Measurements from ENCODE around the gene APBB1. TPM values are rescaled to one million over a fixed set of nuclear protein-coding genes. Genes with fewer than 3 reads are reported as not detected.

The APBB1 gene
- total and polyA plus RNA-seq, 2 experiments from 2014 or later, result 43.1 to 46.2 TPM

- peaks cover 5% of the 10 kb centered on the region; the same call in 1 of the 2 replicates for H3K79me2 ChIP-seq (ENCODE audit: insufficient read depth)
- TF ChIP-seq EZH2 (IDR thresholded peaks at IDR 0.05; ENCODE audit: insufficient read depth, poor library complexity, severe bottlenecking) (no peak), EZH2phosphoT487 (IDR thresholded peaks at IDR 0.05; ENCODE audit: insufficient read depth, low read depth) (no peak)
- H3F3A ChIP-seq (ENCODE audit: insufficient read depth), result peaks cover 27% of the 10 kb centered on the region
- peak overlapping the region; percentile 54 for H3K4me2 ChIP-seq (ENCODE audit: unreplicated experiment)
- H2AFZ ChIP-seq, result peak overlapping the region; percentile 58
- DNase-seq, result peak; percentile 36
- 65% methylated on average over 12 of the region's 12 CpGs for WGBS, 2 experiments (ENCODE audit: low coverage in 1 of 2, low lambda C conversion rate in 2 of 2, missing lambda C conversion rate in 2 of 2)
- 0 out of 2 replicates have a peak overlapping the region, but pooled peaks have one; percentile 9 for H3K27ac ChIP-seq
- no peaks in the 10 kb centered on the region for H3K9me3 ChIP-seq (ENCODE audit: low read depth)
- H3K36me3 ChIP-seq (ENCODE audit: low read depth), result no peaks in the 10 kb centered on the region
- no peak overlapping the region for H3K4me3 ChIP-seq
- peaks cover 12% of the 10 kb centered on the region for H3K4me1 ChIP-seq (ENCODE audit: insufficient read depth)
- no peaks in the 10 kb centered on the region for H3K27me3 ChIP-seq (replicated peaks; ENCODE audit: insufficient read depth)
- H4K20me1 ChIP-seq (ENCODE audit: insufficient read depth), result no peaks in the 10 kb centered on the region
- no peaks in the 10 kb centered on the region for H3K9me2 ChIP-seq (ENCODE audit: insufficient read depth)
- H3K9ac ChIP-seq, result no peak overlapping the region
- in situ Hi-C loops (cut with MboI), result loop anchor here (10.0 kb wide), 1 partner anchor 57 kb away; the partner anchor contains the start of gene HPX
Observed at GRCh38 chr11:6387811-6388599, 30.9 kb downstream of the APBB1 start.

- Histone ChIP-seq H3K79me2 (ENCODE audit: insufficient read depth) (no peaks in the 10 kb centered on the region), H3F3A (ENCODE audit: insufficient read depth) (peaks cover 27% of the 10 kb centered on the region), H3K27me3 (replicated peaks; ENCODE audit: insufficient read depth) (no peaks in the 10 kb centered on the region), H3K9me3 (ENCODE audit: low read depth) (no peaks in the 10 kb centered on the region), H3K4me3 (no peak overlapping the region), H3K9me2 (ENCODE audit: insufficient read depth) (no peaks in the 10 kb centered on the region), H3K4me1 (ENCODE audit: insufficient read depth) (peaks cover 12% of the 10 kb centered on the region), H3K27ac (no peak overlapping the region), H3K9ac (no peak overlapping the region), H3K36me3 (ENCODE audit: low read depth) (no peaks in the 10 kb centered on the region), H4K20me1 (ENCODE audit: insufficient read depth) (no peaks in the 10 kb centered on the region), H3K4me2 (ENCODE audit: unreplicated experiment) (no peak overlapping the region), H2AFZ (no peak overlapping the region)
- DNase-seq, result no peak
- no peak for TF ChIP-seq EZH2 (IDR thresholded peaks at IDR 0.05; ENCODE audit: insufficient read depth, poor library complexity, severe bottlenecking)
- no peak for TF ChIP-seq EZH2phosphoT487 (IDR thresholded peaks at IDR 0.05; ENCODE audit: insufficient read depth, low read depth)
- 86 to 96% methylated on average over 7 of the region's 7 CpGs for WGBS, 2 experiments (ENCODE audit: low coverage in 1 of 2, low lambda C conversion rate in 2 of 2, missing lambda C conversion rate in 2 of 2)
- in situ Hi-C loops (cut with MboI), result loop anchor here (10.0 kb wide), 1 partner anchor 60 kb away; the partner anchor contains the start of gene HPX
Observed at GRCh38 chr11:6385046-6385777, 33.7 kb downstream of the APBB1 start.

- Histone ChIP-seq H3K36me3 (ENCODE audit: low read depth) (no peaks in the 10 kb centered on the region), H3F3A (ENCODE audit: insufficient read depth) (no peaks in the 10 kb centered on the region), H3K79me2 (ENCODE audit: insufficient read depth) (no peaks in the 10 kb centered on the region), H3K9ac (no peak overlapping the region), H3K4me1 (ENCODE audit: insufficient read depth) (no peaks in the 10 kb centered on the region), H3K27ac (no peak overlapping the region), H3K9me3 (ENCODE audit: low read depth) (no peaks in the 10 kb centered on the region), H3K4me3 (no peak overlapping the region), H3K27me3 (replicated peaks; ENCODE audit: insufficient read depth) (no peaks in the 10 kb centered on the region), H3K4me2 (ENCODE audit: unreplicated experiment) (no peak overlapping the region), H4K20me1 (ENCODE audit: insufficient read depth) (no peaks in the 10 kb centered on the region), H3K9me2 (ENCODE audit: insufficient read depth) (no peaks in the 10 kb centered on the region), H2AFZ (no peak overlapping the region)
- WGBS, 2 experiments (ENCODE audit: low coverage in 1 of 2, low lambda C conversion rate in 2 of 2, missing lambda C conversion rate in 2 of 2), result 63 to 66% methylated on average over 5 of the region's 5 CpGs
- in situ Hi-C loops (cut with MboI), result no loop called here
- DNase-seq, result no peak
- no peak for TF ChIP-seq EZH2phosphoT487 (IDR thresholded peaks at IDR 0.05; ENCODE audit: insufficient read depth, low read depth)
- TF ChIP-seq EZH2 (IDR thresholded peaks at IDR 0.05; ENCODE audit: insufficient read depth, poor library complexity, severe bottlenecking), result no peak
Observed at GRCh38 chr11:6378640-6378989, 40.3 kb downstream of the APBB1 start.

DNA sequence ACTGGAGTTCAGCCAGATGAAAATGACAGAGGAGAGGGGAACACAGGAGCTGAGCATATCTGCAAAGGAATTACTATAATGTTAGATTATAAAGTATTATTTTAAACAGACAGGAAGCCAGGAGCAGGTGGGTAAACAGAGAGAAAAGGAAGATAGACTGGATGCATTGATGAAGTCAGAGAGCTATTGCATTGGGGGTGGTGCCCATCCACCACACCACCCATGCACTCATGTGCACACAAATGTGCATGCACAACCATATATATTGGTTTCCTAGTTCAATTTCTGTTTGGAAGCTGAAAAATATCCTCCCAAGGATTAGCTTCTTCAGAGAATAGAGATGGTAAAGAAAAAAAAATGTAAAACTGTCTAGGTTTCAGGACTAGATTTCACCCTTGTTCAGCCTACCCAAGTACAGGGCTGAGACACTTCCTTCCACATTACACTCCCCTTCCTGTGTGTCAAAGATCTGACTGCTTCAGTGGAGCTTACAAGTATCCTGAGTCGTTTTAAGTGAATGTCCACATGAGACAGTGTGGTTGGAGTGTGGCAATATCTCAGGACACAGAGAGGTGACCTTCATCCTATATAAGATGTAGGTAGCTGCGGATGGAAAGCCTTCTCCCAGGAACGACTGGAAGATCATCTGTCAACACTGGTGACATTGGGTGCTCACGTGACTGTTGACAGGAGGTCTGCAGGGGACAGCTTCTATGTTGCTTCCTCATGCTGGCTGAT is 40.8 kb downstream of the APBB1 start:
- H3K9me3 ChIP-seq (ENCODE audit: low read depth), result no peaks in the 10 kb centered on the region
- H2AFZ ChIP-seq, result no peak overlapping the region
- H3K36me3 ChIP-seq (ENCODE audit: low read depth), result no peaks in the 10 kb centered on the region
- H3K79me2 ChIP-seq (ENCODE audit: insufficient read depth), result no peaks in the 10 kb centered on the region
- H4K20me1 ChIP-seq (ENCODE audit: insufficient read depth), result no peaks in the 10 kb centered on the region
- H3K9me2 ChIP-seq (ENCODE audit: insufficient read depth), result no peaks in the 10 kb centered on the region
- H3K4me1 ChIP-seq (ENCODE audit: insufficient read depth), result no peaks in the 10 kb centered on the region
- in situ Hi-C loops (cut with MboI), result no loop called here
- no peaks in the 10 kb centered on the region for H3F3A ChIP-seq (ENCODE audit: insufficient read depth)
- H3K27me3 ChIP-seq (replicated peaks; ENCODE audit: insufficient read depth), result no peaks in the 10 kb centered on the region
- H3K27ac ChIP-seq, result no peak overlapping the region
- no peak overlapping the region for H3K4me3 ChIP-seq
- 45 to 53% methylated on average over 4 of the region's 4 CpGs for WGBS, 2 experiments (ENCODE audit: low coverage in 1 of 2, low lambda C conversion rate in 2 of 2, missing lambda C conversion rate in 2 of 2)
- no peak overlapping the region for H3K4me2 ChIP-seq (ENCODE audit: unreplicated experiment)
- DNase-seq, result no peak
- no peak overlapping the region for H3K9ac ChIP-seq
- TF ChIP-seq EZH2 (IDR thresholded peaks at IDR 0.05; ENCODE audit: insufficient read depth, poor library complexity, severe bottlenecking) (no peak), EZH2phosphoT487 (IDR thresholded peaks at IDR 0.05; ENCODE audit: insufficient read depth, low read depth) (no peak)
